ENCODE results near the gene SPAG16.

GRCh38 chr2:214107726-214108125, 823.5 kb downstream of the SPAG16 start:
- TF ChIP-seq CTCF (IDR thresholded peaks at IDR 0.05; ENCODE audit: low read depth, low read length) = no peak
- no peak for TF ChIP-seq EZH2phosphoT487 (IDR thresholded peaks at IDR 0.05; ENCODE audit: low read depth)
